Peyer's patch (tissue), 4 donors: ENCODE results near the gene NCAPD3. TPM values are rescaled to one million over a fixed set of nuclear protein-coding genes. Genes with fewer than 3 reads are reported as not detected.
A peak's percentile ranks its signal among the peaks of the same experiment; 100 is the strongest.

ENCODE experiments used
- DNase-seq, 3 donors: peaks; one replicate each; pipeline ENCODE4 v3.0.0-alpha.2; 2017 to 2019
- H3K27ac ChIP-seq, 4 donors: fragments of 200-600 bp; sonication (generic); one replicate each; pipeline ENCODE4 v1.5.1; 2016 to 2019
- H3K27me3 ChIP-seq, 2 donors: fragments of 200-600 bp; sonication (generic); one replicate each; pipeline ENCODE4 v1.5.1; 2019
- H3K36me3 ChIP-seq, 3 donors: fragments of 200-600 bp; sonication (generic); one replicate each; pipeline ENCODE4 v1.5.1; 2016 to 2019
- H3K4me1 ChIP-seq, 4 donors: fragments of 200-600 bp; sonication (generic); one replicate each; pipeline ENCODE4 v1.5.1; 2016 to 2019
- H3K4me3 ChIP-seq, 4 donors: fragments of 200-600 bp; sonication (generic); 1 replicate in 3 of 4; 2 replicates in 1 of 4; pipeline ENCODE4 v1.5.1; 2016 to 2019; ENCODE audit warnings: mild to moderate bottlenecking in 1 of 4
- H3K9me3 ChIP-seq, 4 donors: fragments of 200-600 bp; sonication (generic); one replicate each; pipeline ENCODE4 v1.5.1; 2016 to 2019; ENCODE audit warnings: mild to moderate bottlenecking in 1 of 4
- CTCF ChIP-seq, 6 experiments: fragments of 450-650 bp in 4 of 6; fragments of 200-600 bp in 2 of 6; sonication (generic) in 1 of 6; IDR thresholded peaks; one replicate each; pipeline ENCODE4 v1.5.1; 2017 to 2019; ENCODE audit warnings: antibody characterized with exemption in 6 of 6, mild to moderate bottlenecking in 3 of 6, moderate library complexity in 1 of 6
- POLR2A ChIP-seq, 2 donors: fragments of 450-650 bp; IDR thresholded peaks; one replicate each; pipeline ENCODE4 v1.5.1; 2017; ENCODE audit warnings: antibody characterized with exemption in 2 of 2, mild to moderate bottlenecking in 2 of 2, moderate library complexity in 2 of 2
- total RNA-seq, 4 donors: library from RNA; depleted of rRNA; stranded (reverse); fragments of >200 nt; gene quantifications; one replicate each; pipeline ENCODE4 v1.1.0, GENCODE V29; 2016

The NCAPD3 gene
- 10 to 100 TPM; 12.5 to 30.5 (median 13.9) TPM for total RNA-seq

GRCh38 chr11:134223836-134224709 lies at the start of gene NCAPD3, which contains the start of gene VPS26B:
Gene NCAPD3, minus strand, starts transcription at chr11:134223967. Its CDS starts 41 bp downstream, at chr11:134223926.
Gene VPS26B, plus strand, starts transcription at chr11:134224671. Its CDS starts 452 bp downstream, at chr11:134225123.
- H3K36me3 ChIP-seq, result peaks cover 0 to 3% (median 0%) of the 10 kb centered on the region in 3 donors
- no peaks in the 10 kb centered on the region for H3K9me3 ChIP-seq
- H3K27ac ChIP-seq, result peak within 1 kb of the TSS; percentile 87 to 93 (median 92)
- TF ChIP-seq POLR2A (IDR thresholded peaks at IDR 0.05) (peak; percentile 97 to 99), CTCF (IDR thresholded peaks at IDR 0.05) (peak in 2 of 6 experiments; percentile 2 to 9)
- H3K27me3 ChIP-seq, result no peaks in the 10 kb centered on the region
- peak; percentile 96 to 99 (median 98) for DNase-seq
- peaks cover 0 to 43% (median 5%) of the 10 kb centered on the region in 4 donors for H3K4me1 ChIP-seq
- H3K4me3 ChIP-seq, result peak within 1 kb of the TSS; percentile 62 to 98 (median 86)

- DNase-seq, result no peak
- Histone ChIP-seq H3K4me3 (no peak overlapping the region), H3K27me3 (peaks cover 0 to 36% of the 10 kb centered on the region in 2 donors), H3K9me3 (peaks cover 0 to 2% (median under 1%) of the 10 kb centered on the region in 4 donors), H3K4me1 (peaks cover 0 to 18% (median 11%) of the 10 kb centered on the region in 4 donors), H3K27ac (no peak overlapping the region), H3K36me3 (no peaks in the 10 kb centered on the region)
- TF ChIP-seq CTCF (IDR thresholded peaks at IDR 0.05) (no peak), POLR2A (IDR thresholded peaks at IDR 0.05) (no peak)
Measured at GRCh38 chr11:134273317-134273712, 49.5 kb upstream of the NCAPD3 start.

- no peak overlapping the region for H3K4me3 ChIP-seq
- no peaks in the 10 kb centered on the region for H3K36me3 ChIP-seq
- H3K9me3 ChIP-seq, result no peaks in the 10 kb centered on the region
- H3K27me3 ChIP-seq, result peaks cover 0 to 35% of the 10 kb centered on the region in 2 donors
- DNase-seq, result peak in 1 of 3 donors; percentile 43
- H3K4me1 ChIP-seq, result peaks cover 0 to 18% (median 11%) of the 10 kb centered on the region in 4 donors
- TF ChIP-seq CTCF (IDR thresholded peaks at IDR 0.05), result no peak
- TF ChIP-seq POLR2A (IDR thresholded peaks at IDR 0.05), result no peak
- no peak overlapping the region for H3K27ac ChIP-seq
Measured at GRCh38 chr11:134272381-134273316, 48.9 kb upstream of the NCAPD3 start.

GRCh38 chr11:134271978-134272377 lies 48.2 kb upstream of the NCAPD3 start:
- no peaks in the 10 kb centered on the region for H3K36me3 ChIP-seq
- no peaks in the 10 kb centered on the region for H3K9me3 ChIP-seq
- peaks cover 0 to 15% (median 8%) of the 10 kb centered on the region in 4 donors for H3K4me1 ChIP-seq
- DNase-seq, result peak in 1 of 3 donors; percentile 5
- TF ChIP-seq CTCF (IDR thresholded peaks at IDR 0.05) (no peak), POLR2A (IDR thresholded peaks at IDR 0.05) (no peak)
- H3K27me3 ChIP-seq, result peaks cover 0 to 28% of the 10 kb centered on the region in 2 donors
- no peak overlapping the region for H3K4me3 ChIP-seq
- H3K27ac ChIP-seq, result no peak overlapping the region

- Histone ChIP-seq H3K27ac (no peak overlapping the region), H3K4me1 (no peaks in the 10 kb centered on the region), H3K36me3 (peaks cover 0 to 1% (median 0%) of the 10 kb centered on the region in 3 donors), H3K27me3 (peaks cover 0 to 16% of the 10 kb centered on the region in 2 donors), H3K9me3 (no peaks in the 10 kb centered on the region), H3K4me3 (no peak overlapping the region)
- no peak for TF ChIP-seq POLR2A (IDR thresholded peaks at IDR 0.05)
- peak in 1 of 3 donors; percentile 22 for DNase-seq
Measured at GRCh38 chr11:134270250-134270714, 46.5 kb upstream of the NCAPD3 start.
